B cell (primary cell): ENCODE results near the gene NAPSA.

Source experiments
- EZH2 ChIP-seq: IDR thresholded peaks from 2 replicates; pipeline ENCODE4 v1.6.1; 2012; ENCODE audit warnings: borderline replicate concordance, low read depth, mild to moderate bottlenecking, moderate library complexity, low read length; ENCODE audit not compliant: insufficient read depth, poor library complexity, severe bottlenecking
- TF ChIP-seq, protein P1 (sequence below): fragments of 200-600 bp; IDR thresholded peaks from one replicate; pipeline ENCODE4 v1.8.0; 2022; ENCODE audit warnings: antibody characterized with exemption, mild to moderate bottlenecking

DNA sequence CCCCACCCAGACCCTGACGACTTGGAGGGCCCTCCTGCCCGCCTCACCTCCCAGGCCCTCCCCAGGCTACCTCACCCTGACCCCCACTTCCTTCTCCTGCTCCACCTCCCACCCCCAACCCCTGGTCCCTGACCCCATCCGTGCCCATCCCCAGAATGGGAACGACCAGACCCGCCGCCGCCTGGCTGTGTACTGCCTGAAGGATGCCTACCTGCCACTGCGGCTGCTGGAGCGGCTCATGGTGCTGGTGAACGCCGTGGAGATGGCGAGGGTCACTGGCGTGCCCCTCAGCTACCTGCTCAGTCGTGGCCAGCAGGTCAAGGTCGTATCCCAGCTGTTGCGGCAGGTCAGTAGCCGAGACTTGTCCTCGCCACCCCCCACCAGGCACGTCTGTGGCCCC is 41.4 kb upstream of the NAPSA start:
- TF ChIP-seq, protein P1, sequence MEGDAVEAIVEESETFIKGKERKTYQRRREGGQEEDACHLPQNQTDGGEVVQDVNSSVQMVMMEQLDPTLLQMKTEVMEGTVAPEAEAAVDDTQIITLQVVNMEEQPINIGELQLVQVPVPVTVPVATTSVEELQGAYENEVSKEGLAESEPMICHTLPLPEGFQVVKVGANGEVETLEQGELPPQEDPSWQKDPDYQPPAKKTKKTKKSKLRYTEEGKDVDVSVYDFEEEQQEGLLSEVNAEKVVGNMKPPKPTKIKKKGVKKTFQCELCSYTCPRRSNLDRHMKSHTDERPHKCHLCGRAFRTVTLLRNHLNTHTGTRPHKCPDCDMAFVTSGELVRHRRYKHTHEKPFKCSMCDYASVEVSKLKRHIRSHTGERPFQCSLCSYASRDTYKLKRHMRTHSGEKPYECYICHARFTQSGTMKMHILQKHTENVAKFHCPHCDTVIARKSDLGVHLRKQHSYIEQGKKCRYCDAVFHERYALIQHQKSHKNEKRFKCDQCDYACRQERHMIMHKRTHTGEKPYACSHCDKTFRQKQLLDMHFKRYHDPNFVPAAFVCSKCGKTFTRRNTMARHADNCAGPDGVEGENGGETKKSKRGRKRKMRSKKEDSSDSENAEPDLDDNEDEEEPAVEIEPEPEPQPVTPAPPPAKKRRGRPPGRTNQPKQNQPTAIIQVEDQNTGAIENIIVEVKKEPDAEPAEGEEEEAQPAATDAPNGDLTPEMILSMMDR: no peak
- no peak for TF ChIP-seq EZH2
